A549 (cell line): ENCODE measurements around the gene MERTK. TPM values are rescaled to one million over a fixed set of nuclear protein-coding genes. Genes with fewer than 3 reads are reported as not detected.

Experiments
- ATAC-seq, 2 experiments: fragments of 200-7000 bp in 1 of 2; fragments of >200 bp in 1 of 2; cut with Nextera tagmentation in 1 of 2; cut with Tn5 transposase in 1 of 2; 3 replicates each; pipeline versions ENCODE4 v1.8.0 to v1.9.1; 2018 to 2020; ENCODE audit warnings: mild to moderate bottlenecking in 1 of 2, moderate library complexity in 1 of 2
- CTCF ChIA-PET: fragments of 300-600 bp; sonication (Branson Sonifier 250); formaldehyde crosslinking; extraction: SDS; loops from one replicate; lab custom pipeline; 2021; ENCODE audit warnings: antibody characterized with exemption, inconsistent platforms; lab: Yijun Ruan, JAX
- POLR2A ChIA-PET: fragments of 350-600 bp; formaldehyde crosslinking; extraction: SDS; loops from one replicate; lab custom pipeline; 2021; ENCODE audit warnings: antibody characterized with exemption, inconsistent platforms; lab: Yijun Ruan, JAX
- DNase-seq, 2 experiments: peaks; one replicate each; pipeline versions ENCODE4 v3.0.0 to v3.0.0-alpha.2; 2011 to 2016; ENCODE audit warnings: low read depth in 1 of 2, low spot score in 1 of 2
- FAIRE-seq: peaks from 2 replicates; lab custom pipeline; 2011; peaks lifted over from hg19 to GRCh38; lab: Jason Lieb, UNC
- H3K27ac ChIP-seq, 2 experiments: fragments of >200 bp; sonication (Bioruptor Twin); formaldehyde crosslinking; 3 replicates each; pipeline ENCODE4 v1.5.1; 2016 to 2017
- H3K4me1 ChIP-seq: fragments of >200 bp; sonication (Bioruptor Twin); formaldehyde crosslinking; 3 replicates; pipeline ENCODE4 v1.6.1; 2016
- H3K4me2 ChIP-seq: fragments of >200 bp; sonication (Bioruptor Twin); formaldehyde crosslinking; 3 replicates; pipeline ENCODE4 v1.6.1; 2016
- H3K4me3 ChIP-seq: fragments of >200 bp; sonication (Bioruptor Twin); formaldehyde crosslinking; 3 replicates; pipeline ENCODE4 v1.5.1; 2016
- H3K9me3 ChIP-seq: fragments of >200 bp; sonication (Bioruptor Twin); formaldehyde crosslinking; 3 replicates; pipeline ENCODE4 v1.6.1; 2016
- CBX2 ChIP-seq: fragments of 200-600 bp; sonication (generic); IDR thresholded peaks from 2 replicates; pipeline ENCODE4 v1.6.1; 2016; ENCODE audit warnings: low read depth, mild to moderate bottlenecking, borderline replicate concordance
- CBX8 ChIP-seq: fragments of 200-600 bp; sonication (generic); IDR thresholded peaks from 2 replicates; pipeline ENCODE4 v1.6.1; 2016
- CEBPB ChIP-seq, 2 experiments: fragments of >200 bp in 1 of 2; sonication (Bioruptor Twin) in 1 of 2; formaldehyde crosslinking in 1 of 2; IDR thresholded peaks; 2 replicates each; pipeline ENCODE4 v1.6.1; 2012 to 2016
- CHD2 ChIP-seq: fragments of 150-350 bp; IDR thresholded peaks from 2 replicates; pipeline ENCODE4 v1.6.1; 2014; ENCODE audit warnings: low read length; ENCODE audit not compliant: partially characterized antibody
- CTCF ChIP-seq: fragments of >200 bp; sonication (Bioruptor Twin); formaldehyde crosslinking; IDR thresholded peaks from 3 replicates; pipeline ENCODE4 v1.5.1; 2016
- EHMT2 ChIP-seq: fragments of 200-600 bp; sonication (generic); IDR thresholded peaks from 2 replicates; pipeline ENCODE4 v1.6.1; 2016; ENCODE audit warnings: antibody characterized with exemption, low read depth, mild to moderate bottlenecking, moderate library complexity
- EP300 ChIP-seq, 2 experiments: fragments of >200 bp; sonication (Bioruptor Twin); formaldehyde crosslinking; IDR thresholded peaks; 2 replicates in 1 of 2; 3 replicates in 1 of 2; pipeline ENCODE4 v1.6.1; 2016 to 2017
- ESRRA ChIP-seq: fragments of 150-350 bp; IDR thresholded peaks from 2 replicates; pipeline ENCODE4 v1.6.1; 2014; ENCODE audit warnings: mild to moderate bottlenecking, low read length, borderline replicate concordance
- FOSL2 ChIP-seq, 2 experiments: fragments of 450-650 bp in 1 of 2; fragments of >200 bp in 1 of 2; sonication (Bioruptor Twin) in 1 of 2; formaldehyde crosslinking; IDR thresholded peaks; 2 replicates each; pipeline versions ENCODE4 v1.5.0 to v1.6.1; 2016 to 2020; ENCODE audit warnings: mild to moderate bottlenecking in 1 of 2, moderate library complexity in 1 of 2
- HEYL ChIP-seq: fragments of 250-450 bp; sonication (Bioruptor Pico); IDR thresholded peaks from 2 replicates; pipeline ENCODE4 v1.8.0; 2021; ENCODE audit warnings: mild to moderate bottlenecking, moderate library complexity
- HOXB13 ChIP-seq: fragments of 250-450 bp; sonication (Bioruptor Pico); IDR thresholded peaks from 2 replicates; pipeline ENCODE4 v1.5.0; 2020; ENCODE audit warnings: low read depth, mild to moderate bottlenecking, moderate library complexity
- JUN ChIP-seq, 2 experiments: fragments of >200 bp; sonication (Bioruptor Twin); formaldehyde crosslinking; IDR thresholded peaks; 2 replicates in 1 of 2; 3 replicates in 1 of 2; pipeline ENCODE4 v1.6.1; 2016 to 2017
- KDM5A ChIP-seq: fragments of 200-600 bp; sonication (generic); IDR thresholded peaks from 2 replicates; pipeline ENCODE4 v1.6.1; 2016; ENCODE audit warnings: antibody characterized with exemption, mild to moderate bottlenecking
- MAFK ChIP-seq: fragments of 450-650 bp; IDR thresholded peaks from 2 replicates; pipeline ENCODE4 v1.6.1; 2014; ENCODE audit not compliant: partially characterized antibody
- NPAS2 ChIP-seq: fragments of 250-450 bp; sonication (Bioruptor Pico); IDR thresholded peaks from 2 replicates; pipeline ENCODE4 v1.8.0; 2022; ENCODE audit warnings: mild to moderate bottlenecking, moderate library complexity, borderline replicate concordance
- PHF8 ChIP-seq: fragments of 200-600 bp; sonication (generic); IDR thresholded peaks from 2 replicates; pipeline ENCODE4 v1.6.1; 2016; ENCODE audit warnings: low read depth, mild to moderate bottlenecking, antibody characterized with exemption, moderate library complexity, borderline replicate concordance
- POLR2AphosphoS2 ChIP-seq: conservative IDR thresholded peaks from 2 replicates; pipeline ENCODE4 v1.6.1; 2012; ENCODE audit warnings: low read length, improper control_type of control experiment, inconsistent platforms
- SMC3 ChIP-seq: fragments of >200 bp; sonication (Bioruptor Twin); formaldehyde crosslinking; IDR thresholded peaks from 3 replicates; pipeline ENCODE4 v1.6.1; 2018; ENCODE audit warnings: inconsistent platforms
- SREBF2 ChIP-seq: fragments of 450-650 bp; IDR thresholded peaks from 2 replicates; pipeline ENCODE4 v1.6.1; 2014; ENCODE audit warnings: mild to moderate bottlenecking, moderate library complexity
- TP53 ChIP-seq: fragments of 250-450 bp; sonication (Bioruptor Pico); IDR thresholded peaks from 2 replicates; pipeline ENCODE4 v1.5.0; 2021; ENCODE audit warnings: mild to moderate bottlenecking, moderate library complexity
- USF2 ChIP-seq: fragments of 450-650 bp; IDR thresholded peaks from 2 replicates; pipeline ENCODE4 v1.6.1; 2014; ENCODE audit warnings: antibody characterized with exemption
- ZC3H11A ChIP-seq: fragments of 450-650 bp; IDR thresholded peaks from 2 replicates; pipeline ENCODE4 v1.6.1; 2014; ENCODE audit warnings: antibody characterized with exemption, mild to moderate bottlenecking
- ZNF302 ChIP-seq: fragments of 250-450 bp; sonication (Bioruptor Pico); IDR thresholded peaks from 2 replicates; pipeline ENCODE4 v1.9.0; 2021; ENCODE audit warnings: inconsistent platforms, mild to moderate bottlenecking, moderate library complexity
- whole genome bisulfite sequencing: methylation state at CpG from one replicate; pipeline ENCODE4 v1.1.6; 2017; ENCODE audit errors: missing lambda C conversion rate; 5-methylcytosine and 5-hydroxymethylcytosine counted together
- polyA plus RNA-seq, 4 experiments: library from polyadenylated mRNA; depleted of rRNA in 3 of 4; stranded (reverse); fragments of >200 nt; fragmentation: RNase III in 1 of 4; extraction: RNeasy Plus Mini Kit Qiagen cat#74134 plus additional on column Dnase treatment in 1 of 4; gene quantifications; 2 replicates in 3 of 4; 3 replicates in 1 of 4; pipeline ENCODE4 v1.2.3, GENCODE V29; 2011 to 2017
- TF ChIP-seq, protein P1 (sequence below): fragments of 250-450 bp; sonication (Bioruptor Pico); IDR thresholded peaks from 2 replicates; pipeline ENCODE4 v1.5.0; 2021; ENCODE audit warnings: mild to moderate bottlenecking, moderate library complexity, borderline replicate concordance
- TF ChIP-seq, protein P2 (sequence below): fragments of 200-600 bp; sonication (generic); IDR thresholded peaks from 2 replicates; pipeline ENCODE4 v1.6.1; 2016; ENCODE audit warnings: antibody characterized with exemption, mild to moderate bottlenecking, moderate library complexity

MERTK gene
- polyA plus RNA-seq, 2 of the 4 experiments (the other 2 are of a cell fraction) = 1.4 to 4.0 TPM

GRCh38 chr2:111951486-111951885 lies 53.1 kb downstream of the MERTK start:
- no peak for TF ChIP-seq MAFK
- TF ChIP-seq SREBF2 = no peak
- no peak for TF ChIP-seq NPAS2
- no peak for TF ChIP-seq CBX8
- no peak for TF ChIP-seq JUN (IDR thresholded peaks at IDR 0.05)
- no peak for TF ChIP-seq EHMT2
- no peak for TF ChIP-seq HEYL (CRISPR knock-in tag)
- TF ChIP-seq EP300 (IDR thresholded peaks at IDR 0.05) = no peak
- no peak for TF ChIP-seq USF2
- ATAC-seq (no peak), FAIRE-seq (no peak), DNase-seq (no peak)
- Histone ChIP-seq H3K4me2 (no peak overlapping the region), H3K4me3 (no peak overlapping the region), H3K27ac (no peak overlapping the region), H3K4me1 (peaks cover 9% of the 10 kb centered on the region), H3K9me3 (no peaks in the 10 kb centered on the region)
- CTCF ChIA-PET = no interaction called here
- 91% methylated on average over 2 of the region's 2 CpGs for WGBS
- POLR2A ChIA-PET = no interaction called here

DNA sequence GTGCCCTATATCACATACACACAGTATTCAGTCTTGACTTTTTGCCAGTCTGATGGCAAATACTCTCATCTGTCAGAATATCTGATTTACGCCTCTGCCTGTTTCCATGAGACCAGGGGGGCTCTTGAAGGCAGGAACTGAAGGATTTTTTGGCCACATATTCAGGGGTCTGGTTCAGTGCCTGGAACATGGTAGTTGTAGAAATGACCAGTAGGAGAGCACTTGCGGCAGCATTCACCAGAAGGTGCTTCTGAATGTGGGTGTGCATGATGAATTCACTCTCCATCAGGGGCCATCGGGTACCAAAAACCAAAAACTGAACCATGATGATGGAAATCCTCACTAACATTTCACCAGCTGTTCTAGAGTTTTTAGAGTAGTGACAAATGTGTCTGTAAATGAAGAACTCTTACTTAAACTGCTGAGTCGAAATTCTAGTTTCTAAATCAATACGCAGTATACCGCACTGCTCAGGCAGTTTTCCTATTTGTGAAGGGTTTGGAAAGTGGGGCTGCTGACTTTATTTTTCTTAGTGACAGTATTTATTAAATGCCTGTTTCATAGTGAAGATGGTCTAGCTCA lies 54.6 kb downstream of the MERTK start:
- ATAC-seq = no peak

More for the DNA sequence above, 54.6 kb downstream of the MERTK start:
- TF ChIP-seq ZNF302 (CRISPR knock-in tag) (no peak), USF2 (no peak), CHD2 (no peak), KDM5A (no peak), CBX2 (no peak), TP53 (no peak), FOSL2 (IDR thresholded peaks at IDR 0.05) (no peak), FOSL2 (CRISPR knock-in tag; IDR thresholded peaks at IDR 0.05) (no peak), HOXB13 (CRISPR knock-in tag) (no peak), ZC3H11A (no peak), POLR2AphosphoS2 (no peak), CTCF (no peak), CEBPB (IDR thresholded peaks at IDR 0.05) (no peak), PHF8 (no peak), SMC3 (no peak), ESRRA (no peak)
- TF ChIP-seq, protein P1, sequence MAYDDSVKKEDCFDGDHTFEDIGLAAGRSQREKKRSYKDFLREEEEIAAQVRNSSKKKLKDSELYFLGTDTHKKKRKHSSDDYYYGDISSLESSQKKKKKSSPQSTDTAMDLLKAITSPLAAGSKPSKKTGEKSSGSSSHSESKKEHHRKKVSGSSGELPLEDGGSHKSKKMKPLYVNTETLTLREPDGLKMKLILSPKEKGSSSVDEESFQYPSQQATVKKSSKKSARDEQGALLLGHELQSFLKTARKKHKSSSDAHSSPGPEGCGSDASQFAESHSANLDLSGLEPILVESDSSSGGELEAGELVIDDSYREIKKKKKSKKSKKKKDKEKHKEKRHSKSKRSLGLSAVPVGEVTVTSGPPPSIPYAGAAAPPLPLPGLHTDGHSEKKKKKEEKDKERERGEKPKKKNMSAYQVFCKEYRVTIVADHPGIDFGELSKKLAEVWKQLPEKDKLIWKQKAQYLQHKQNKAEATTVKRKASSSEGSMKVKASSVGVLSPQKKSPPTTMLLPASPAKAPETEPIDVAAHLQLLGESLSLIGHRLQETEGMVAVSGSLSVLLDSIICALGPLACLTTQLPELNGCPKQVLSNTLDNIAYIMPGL (CRISPR knock-in tag) = no peak
- TF ChIP-seq, protein P2, sequence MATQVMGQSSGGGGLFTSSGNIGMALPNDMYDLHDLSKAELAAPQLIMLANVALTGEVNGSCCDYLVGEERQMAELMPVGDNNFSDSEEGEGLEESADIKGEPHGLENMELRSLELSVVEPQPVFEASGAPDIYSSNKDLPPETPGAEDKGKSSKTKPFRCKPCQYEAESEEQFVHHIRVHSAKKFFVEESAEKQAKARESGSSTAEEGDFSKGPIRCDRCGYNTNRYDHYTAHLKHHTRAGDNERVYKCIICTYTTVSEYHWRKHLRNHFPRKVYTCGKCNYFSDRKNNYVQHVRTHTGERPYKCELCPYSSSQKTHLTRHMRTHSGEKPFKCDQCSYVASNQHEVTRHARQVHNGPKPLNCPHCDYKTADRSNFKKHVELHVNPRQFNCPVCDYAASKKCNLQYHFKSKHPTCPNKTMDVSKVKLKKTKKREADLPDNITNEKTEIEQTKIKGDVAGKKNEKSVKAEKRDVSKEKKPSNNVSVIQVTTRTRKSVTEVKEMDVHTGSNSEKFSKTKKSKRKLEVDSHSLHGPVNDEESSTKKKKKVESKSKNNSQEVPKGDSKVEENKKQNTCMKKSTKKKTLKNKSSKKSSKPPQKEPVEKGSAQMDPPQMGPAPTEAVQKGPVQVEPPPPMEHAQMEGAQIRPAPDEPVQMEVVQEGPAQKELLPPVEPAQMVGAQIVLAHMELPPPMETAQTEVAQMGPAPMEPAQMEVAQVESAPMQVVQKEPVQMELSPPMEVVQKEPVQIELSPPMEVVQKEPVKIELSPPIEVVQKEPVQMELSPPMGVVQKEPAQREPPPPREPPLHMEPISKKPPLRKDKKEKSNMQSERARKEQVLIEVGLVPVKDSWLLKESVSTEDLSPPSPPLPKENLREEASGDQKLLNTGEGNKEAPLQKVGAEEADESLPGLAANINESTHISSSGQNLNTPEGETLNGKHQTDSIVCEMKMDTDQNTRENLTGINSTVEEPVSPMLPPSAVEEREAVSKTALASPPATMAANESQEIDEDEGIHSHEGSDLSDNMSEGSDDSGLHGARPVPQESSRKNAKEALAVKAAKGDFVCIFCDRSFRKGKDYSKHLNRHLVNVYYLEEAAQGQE = no peak
- TF ChIP-seq, all 56 proteins: peak for 0
- Histone ChIP-seq H3K4me2 (no peak overlapping the region), H3K4me3 (no peak overlapping the region), H3K9me3 (no peaks in the 10 kb centered on the region), H3K4me1 (no peaks in the 10 kb centered on the region), H3K27ac (no peak overlapping the region)
- POLR2A ChIA-PET = no interaction called here
- FAIRE-seq = no peak
- no peak for DNase-seq
- CTCF ChIA-PET = no interaction called here
- WGBS = 94% methylated on average over 6 of the region's 6 CpGs
